Measurements from ENCODE around the gene LSG1. TPM values are rescaled to one million over a fixed set of nuclear protein-coding genes. Genes with fewer than 3 reads are reported as not detected.

The LSG1 gene
- total RNA-seq (2021) (42.9 to 45.8 TPM (median 44.1 TPM) in 3 replicates), Bru-seq, nascent RNA (percentile 83 among the genes with signal in this experiment)
- long read RNA-seq, experiment 1, transcript LSG1-201 (14 exons, 3,572 nt) = major isoform, 160 of 196 reads
- long read RNA-seq, experiment 1, partial matches to known transcripts = 17 of 196 reads
- long read RNA-seq, experiment 1, other reads (novel, unspliced or antisense) = 16 of 196 reads
- long read RNA-seq, experiment 2, transcript LSG1-201 (14 exons, 3,572 nt) = major isoform, 10 of 37 reads
- long read RNA-seq, experiment 2, partial matches to known transcripts = 6 of 37 reads
- long read RNA-seq, experiment 2, other reads (novel, unspliced or antisense) = 16 of 37 reads
- long read RNA-seq, experiment 3, transcript LSG1-201 (14 exons, 3,572 nt) = major isoform, 38 of 51 reads
- long read RNA-seq, experiment 3, partial matches to known transcripts = 4 of 51 reads
- long read RNA-seq, experiment 3, other reads (novel, unspliced or antisense) = 9 of 51 reads

DNA sequence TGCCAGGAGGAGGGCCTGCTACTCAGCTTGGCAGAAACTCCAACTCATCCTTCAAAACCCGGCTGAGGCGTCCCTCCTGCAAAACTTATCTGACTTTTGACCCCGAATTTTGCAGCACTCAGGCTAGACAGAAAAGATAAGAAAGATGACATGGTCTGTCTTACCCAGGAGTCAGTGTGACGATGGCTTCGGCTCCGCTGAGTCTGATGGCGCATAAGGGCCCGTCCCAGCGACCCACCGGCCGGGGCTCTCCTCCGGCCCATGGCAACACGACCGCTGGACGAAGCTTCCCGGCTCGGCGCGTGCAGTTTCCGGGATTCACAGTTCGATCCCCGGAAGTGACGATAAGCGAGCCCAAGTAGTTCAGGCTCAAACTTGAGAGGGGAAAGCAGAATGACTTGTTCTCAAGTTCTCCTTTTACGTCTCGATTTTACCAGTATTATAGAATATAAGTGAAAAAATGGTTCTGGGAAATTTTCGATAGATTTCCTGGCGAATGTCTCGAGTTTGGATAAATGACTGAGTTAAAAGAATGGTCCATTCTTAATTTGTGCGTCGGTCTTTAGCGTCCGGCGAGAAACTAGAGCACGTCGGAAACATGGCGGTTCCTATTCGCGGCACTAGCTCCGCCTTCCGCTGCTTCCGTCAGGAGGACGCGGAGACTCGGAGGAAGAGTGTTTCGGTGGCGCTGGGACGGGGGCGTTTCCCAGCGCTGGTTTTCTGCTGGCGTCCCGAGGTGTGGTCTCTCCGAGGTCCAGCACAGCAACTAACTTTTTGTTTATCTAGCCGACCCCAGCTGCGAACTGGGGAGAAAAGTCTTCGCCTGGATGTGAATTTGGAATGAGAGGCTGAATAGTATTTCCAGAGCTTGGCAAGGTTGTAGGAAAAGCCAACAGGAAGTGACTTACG is at the start of gene LSG1:
TSS of gene LSG1 (minus strand) at position 292 of the 909 bp plus-strand sequence. CDS start at position 263, 29 bp downstream.
- Mint-ChIP-seq H3K4me3 (peak within 1 kb of the TSS; percentile 100), H3K27ac (peak within 1 kb of the TSS; percentile 98), H3K27me3 (ENCODE audit: low read depth) (peaks cover 24% of the 10 kb centered on the region), H3K4me1 (peaks cover 9% of the 10 kb centered on the region), H3K9me3 (no peaks in the 10 kb centered on the region), H3K36me3 (peaks cover 19% of the 10 kb centered on the region)
- ChIA-PET CTCF (interaction anchor here (0.6 to 3.9 kb wide), 42 partner anchors 10 to 599 kb away, joined by 3 to 61 read pairs (median 4); partner anchors contain the start of genes FAM43A, TMEM44 and XXYLT1), POLR2A (interaction anchor here (0.7 to 1.8 kb wide), 5 partner anchors 11 to 1215 kb away, joined by 3 to 9 read pairs (median 3); no protein-coding TSS in a partner anchor)
- ATAC-seq = peak; percentile 98
- DNase-seq (ENCODE audit: low spot score) = peak; percentile 87
- TF ChIP-seq, protein P1, sequence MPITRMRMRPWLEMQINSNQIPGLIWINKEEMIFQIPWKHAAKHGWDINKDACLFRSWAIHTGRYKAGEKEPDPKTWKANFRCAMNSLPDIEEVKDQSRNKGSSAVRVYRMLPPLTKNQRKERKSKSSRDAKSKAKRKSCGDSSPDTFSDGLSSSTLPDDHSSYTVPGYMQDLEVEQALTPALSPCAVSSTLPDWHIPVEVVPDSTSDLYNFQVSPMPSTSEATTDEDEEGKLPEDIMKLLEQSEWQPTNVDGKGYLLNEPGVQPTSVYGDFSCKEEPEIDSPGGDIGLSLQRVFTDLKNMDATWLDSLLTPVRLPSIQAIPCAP (CRISPR knock-in tag; IDR thresholded peaks at IDR 0.05) = no peak
- TF ChIP-seq AR (CRISPR knock-in tag; IDR thresholded peaks at IDR 0.05) = no peak
- TF ChIP-seq, protein P2, sequence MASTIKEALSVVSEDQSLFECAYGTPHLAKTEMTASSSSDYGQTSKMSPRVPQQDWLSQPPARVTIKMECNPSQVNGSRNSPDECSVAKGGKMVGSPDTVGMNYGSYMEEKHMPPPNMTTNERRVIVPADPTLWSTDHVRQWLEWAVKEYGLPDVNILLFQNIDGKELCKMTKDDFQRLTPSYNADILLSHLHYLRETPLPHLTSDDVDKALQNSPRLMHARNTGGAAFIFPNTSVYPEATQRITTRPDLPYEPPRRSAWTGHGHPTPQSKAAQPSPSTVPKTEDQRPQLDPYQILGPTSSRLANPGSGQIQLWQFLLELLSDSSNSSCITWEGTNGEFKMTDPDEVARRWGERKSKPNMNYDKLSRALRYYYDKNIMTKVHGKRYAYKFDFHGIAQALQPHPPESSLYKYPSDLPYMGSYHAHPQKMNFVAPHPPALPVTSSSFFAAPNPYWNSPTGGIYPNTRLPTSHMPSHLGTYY (CRISPR knock-in tag; IDR thresholded peaks at IDR 0.05) = no peak
- no peak for TF ChIP-seq ZNF671 (CRISPR knock-in tag; IDR thresholded peaks at IDR 0.05)
- TF ChIP-seq TEAD4 (CRISPR knock-in tag; IDR thresholded peaks at IDR 0.05) = no peak
- TF ChIP-seq EMX1 (CRISPR knock-in tag; IDR thresholded peaks at IDR 0.05) = no peak
- TF ChIP-seq, protein P3, sequence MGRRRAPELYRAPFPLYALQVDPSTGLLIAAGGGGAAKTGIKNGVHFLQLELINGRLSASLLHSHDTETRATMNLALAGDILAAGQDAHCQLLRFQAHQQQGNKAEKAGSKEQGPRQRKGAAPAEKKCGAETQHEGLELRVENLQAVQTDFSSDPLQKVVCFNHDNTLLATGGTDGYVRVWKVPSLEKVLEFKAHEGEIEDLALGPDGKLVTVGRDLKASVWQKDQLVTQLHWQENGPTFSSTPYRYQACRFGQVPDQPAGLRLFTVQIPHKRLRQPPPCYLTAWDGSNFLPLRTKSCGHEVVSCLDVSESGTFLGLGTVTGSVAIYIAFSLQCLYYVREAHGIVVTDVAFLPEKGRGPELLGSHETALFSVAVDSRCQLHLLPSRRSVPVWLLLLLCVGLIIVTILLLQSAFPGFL (CRISPR knock-in tag; IDR thresholded peaks at IDR 0.05; ENCODE audit: borderline replicate concordance) = no peak
- peak; percentile 54; the same call in 1 of the 2 replicates for TF ChIP-seq TEAD1 (CRISPR knock-in tag; IDR thresholded peaks at IDR 0.05)
- TF ChIP-seq SP1 (CRISPR knock-in tag; conservative IDR thresholded peaks at IDR 0.05) = peak; percentile 92
- TF ChIP-seq ZNF138 (CRISPR knock-in tag; conservative IDR thresholded peaks at IDR 0.05) = no peak
- no peak for TF ChIP-seq ZNF317 (CRISPR knock-in tag; IDR thresholded peaks at IDR 0.05; ENCODE audit: borderline replicate concordance, low read depth)
- no peak for TF ChIP-seq ZBTB21 (CRISPR knock-in tag; IDR thresholded peaks at IDR 0.05; ENCODE audit: borderline replicate concordance)
- no peak for TF ChIP-seq NFYB (CRISPR knock-in tag; conservative IDR thresholded peaks at IDR 0.05; ENCODE audit: low read depth)
- TF ChIP-seq RELA (CRISPR knock-in tag; IDR thresholded peaks at IDR 0.05; ENCODE audit: borderline replicate concordance) = no peak
- TF ChIP-seq ETV6 (CRISPR knock-in tag; IDR thresholded peaks at IDR 0.05) = 0 out of 2 replicates have a peak, but pooled peaks have one; percentile 38
- TF ChIP-seq HMGA2 (CRISPR knock-in tag; IDR thresholded peaks at IDR 0.05) = no peak
- TF ChIP-seq, protein P4, sequence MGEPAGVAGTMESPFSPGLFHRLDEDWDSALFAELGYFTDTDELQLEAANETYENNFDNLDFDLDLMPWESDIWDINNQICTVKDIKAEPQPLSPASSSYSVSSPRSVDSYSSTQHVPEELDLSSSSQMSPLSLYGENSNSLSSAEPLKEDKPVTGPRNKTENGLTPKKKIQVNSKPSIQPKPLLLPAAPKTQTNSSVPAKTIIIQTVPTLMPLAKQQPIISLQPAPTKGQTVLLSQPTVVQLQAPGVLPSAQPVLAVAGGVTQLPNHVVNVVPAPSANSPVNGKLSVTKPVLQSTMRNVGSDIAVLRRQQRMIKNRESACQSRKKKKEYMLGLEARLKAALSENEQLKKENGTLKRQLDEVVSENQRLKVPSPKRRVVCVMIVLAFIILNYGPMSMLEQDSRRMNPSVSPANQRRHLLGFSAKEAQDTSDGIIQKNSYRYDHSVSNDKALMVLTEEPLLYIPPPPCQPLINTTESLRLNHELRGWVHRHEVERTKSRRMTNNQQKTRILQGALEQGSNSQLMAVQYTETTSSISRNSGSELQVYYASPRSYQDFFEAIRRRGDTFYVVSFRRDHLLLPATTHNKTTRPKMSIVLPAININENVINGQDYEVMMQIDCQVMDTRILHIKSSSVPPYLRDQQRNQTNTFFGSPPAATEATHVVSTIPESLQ (CRISPR knock-in tag; IDR thresholded peaks at IDR 0.05) = no peak
- TF ChIP-seq, protein P5, sequence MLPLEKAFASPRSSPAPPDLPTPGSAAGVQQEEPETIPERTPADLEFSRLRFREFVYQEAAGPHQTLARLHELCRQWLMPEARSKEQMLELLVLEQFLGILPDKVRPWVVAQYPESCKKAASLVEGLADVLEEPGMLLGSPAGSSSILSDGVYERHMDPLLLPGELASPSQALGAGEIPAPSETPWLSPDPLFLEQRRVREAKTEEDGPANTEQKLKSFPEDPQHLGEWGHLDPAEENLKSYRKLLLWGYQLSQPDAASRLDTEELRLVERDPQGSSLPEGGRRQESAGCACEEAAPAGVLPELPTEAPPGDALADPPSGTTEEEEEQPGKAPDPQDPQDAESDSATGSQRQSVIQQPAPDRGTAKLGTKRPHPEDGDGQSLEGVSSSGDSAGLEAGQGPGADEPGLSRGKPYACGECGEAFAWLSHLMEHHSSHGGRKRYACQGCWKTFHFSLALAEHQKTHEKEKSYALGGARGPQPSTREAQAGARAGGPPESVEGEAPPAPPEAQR (CRISPR knock-in tag; IDR thresholded peaks at IDR 0.05) = no peak
- no peak for TF ChIP-seq ZBTB43 (CRISPR knock-in tag; IDR thresholded peaks at IDR 0.05)
